Measurements from ENCODE around the gene C2CD5.

Gene C2CD5

DNA sequence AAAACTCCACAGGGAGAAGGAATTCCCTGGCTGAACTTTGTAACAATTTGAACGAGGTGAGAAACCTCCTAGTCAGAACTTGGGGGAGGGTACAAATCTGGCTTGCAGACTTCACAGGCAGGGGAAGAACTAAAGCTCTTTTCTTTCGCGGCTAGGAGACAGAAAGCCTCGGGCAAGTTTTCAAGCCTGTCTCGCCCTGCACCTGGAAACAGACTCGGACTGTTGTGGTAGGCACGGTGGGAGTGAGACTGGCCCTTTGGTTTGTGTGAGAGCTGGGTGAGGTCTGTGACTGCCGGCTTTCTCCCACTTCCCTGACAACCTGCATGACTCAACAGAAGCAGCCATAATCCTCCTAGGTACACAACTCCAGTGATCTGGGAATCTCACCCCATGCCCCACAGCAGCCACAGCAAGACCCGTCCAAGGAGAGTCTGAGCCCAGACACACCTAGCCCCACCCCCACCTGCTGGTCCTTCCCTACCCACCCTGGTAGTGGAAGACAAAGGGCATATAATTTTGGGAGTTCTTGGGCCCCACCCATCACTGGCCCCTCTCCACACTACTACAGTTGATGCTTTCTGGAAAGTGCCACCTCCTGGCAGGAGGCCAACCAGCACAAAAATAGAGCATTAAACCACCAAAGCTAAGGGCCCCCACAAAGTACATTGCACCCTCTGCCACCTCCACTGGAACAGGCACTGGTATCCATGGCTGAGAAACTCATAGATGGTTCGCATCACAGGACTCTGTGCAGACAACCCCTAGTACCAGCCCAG lies 107.1 kb downstream of the C2CD5 start:
- DNase-seq (ENCODE audit: extremely low spot score, insufficient read length, low read depth): no peak
- FAIRE-seq: no peak

DNA sequence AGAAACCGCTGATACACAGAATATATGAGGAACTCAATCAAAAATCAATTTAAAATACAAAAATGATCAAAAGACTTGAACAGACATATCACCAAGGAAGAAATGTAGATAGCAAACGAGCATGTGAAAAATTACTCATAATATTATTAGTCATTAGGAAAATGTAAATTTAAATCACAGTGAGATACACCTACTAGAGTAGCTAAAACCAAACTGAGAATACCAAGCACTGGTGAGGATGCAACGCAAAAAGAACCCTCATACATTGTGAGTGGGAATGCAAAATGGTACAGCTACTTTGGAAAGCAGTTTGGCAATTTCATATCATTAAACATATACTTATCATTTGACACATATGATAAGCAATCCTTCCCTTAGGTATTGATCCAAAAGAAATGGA lies 108.8 kb downstream of the C2CD5 start:
- DNase-seq (ENCODE audit: extremely low spot score, insufficient read length, low read depth) (no peak), FAIRE-seq (no peak)

DNA sequence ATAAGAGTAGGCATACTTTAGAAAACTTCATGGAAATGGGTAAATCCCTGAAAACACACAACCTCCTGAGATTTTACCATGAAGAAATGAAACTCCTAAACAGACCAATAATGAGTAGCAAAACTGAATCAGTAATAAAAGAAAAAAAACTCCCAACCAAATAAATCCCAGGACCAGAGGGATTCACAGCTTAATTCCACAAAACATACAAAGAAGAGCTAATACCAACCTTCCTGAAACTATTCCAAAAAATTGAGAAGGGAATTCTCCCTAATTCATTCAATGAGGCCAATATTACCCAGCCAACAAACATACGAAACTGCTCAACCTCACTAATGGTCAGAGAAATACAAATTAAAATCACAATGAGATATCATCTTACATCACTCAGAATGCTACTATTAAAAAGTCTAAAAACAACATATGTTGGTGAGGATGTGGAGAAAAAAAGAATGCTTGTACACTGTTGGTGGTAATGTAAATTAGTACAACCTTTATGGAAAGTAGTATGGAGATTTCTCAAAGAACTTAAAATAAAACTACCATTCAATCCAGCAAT lies 112.6 kb downstream of the C2CD5 start:
- FAIRE-seq: no peak
- DNase-seq (ENCODE audit: extremely low spot score, insufficient read length, low read depth): no peak

DNA sequence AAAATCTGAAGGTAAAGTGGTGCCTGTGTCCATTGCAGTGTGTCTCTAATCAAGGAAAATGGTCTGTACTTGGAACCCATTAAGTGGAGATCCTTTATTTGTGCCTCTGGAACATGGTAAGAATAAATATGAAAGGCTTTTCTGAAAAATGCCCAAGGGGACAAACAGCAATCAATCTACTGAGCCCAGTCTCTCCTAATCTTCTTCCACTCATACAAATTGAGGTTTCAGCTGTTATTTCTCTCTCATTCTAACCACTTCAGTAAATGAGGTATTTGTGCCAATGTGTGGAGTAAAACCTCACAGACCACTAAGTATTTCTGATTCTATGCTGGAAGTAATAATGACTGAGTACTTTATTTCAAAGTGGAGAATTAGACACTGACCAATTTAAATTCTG lies 127.5 kb downstream of the C2CD5 start:
- no peak for DNase-seq (ENCODE audit: extremely low spot score, insufficient read length, low read depth)
- FAIRE-seq: no peak

DNA sequence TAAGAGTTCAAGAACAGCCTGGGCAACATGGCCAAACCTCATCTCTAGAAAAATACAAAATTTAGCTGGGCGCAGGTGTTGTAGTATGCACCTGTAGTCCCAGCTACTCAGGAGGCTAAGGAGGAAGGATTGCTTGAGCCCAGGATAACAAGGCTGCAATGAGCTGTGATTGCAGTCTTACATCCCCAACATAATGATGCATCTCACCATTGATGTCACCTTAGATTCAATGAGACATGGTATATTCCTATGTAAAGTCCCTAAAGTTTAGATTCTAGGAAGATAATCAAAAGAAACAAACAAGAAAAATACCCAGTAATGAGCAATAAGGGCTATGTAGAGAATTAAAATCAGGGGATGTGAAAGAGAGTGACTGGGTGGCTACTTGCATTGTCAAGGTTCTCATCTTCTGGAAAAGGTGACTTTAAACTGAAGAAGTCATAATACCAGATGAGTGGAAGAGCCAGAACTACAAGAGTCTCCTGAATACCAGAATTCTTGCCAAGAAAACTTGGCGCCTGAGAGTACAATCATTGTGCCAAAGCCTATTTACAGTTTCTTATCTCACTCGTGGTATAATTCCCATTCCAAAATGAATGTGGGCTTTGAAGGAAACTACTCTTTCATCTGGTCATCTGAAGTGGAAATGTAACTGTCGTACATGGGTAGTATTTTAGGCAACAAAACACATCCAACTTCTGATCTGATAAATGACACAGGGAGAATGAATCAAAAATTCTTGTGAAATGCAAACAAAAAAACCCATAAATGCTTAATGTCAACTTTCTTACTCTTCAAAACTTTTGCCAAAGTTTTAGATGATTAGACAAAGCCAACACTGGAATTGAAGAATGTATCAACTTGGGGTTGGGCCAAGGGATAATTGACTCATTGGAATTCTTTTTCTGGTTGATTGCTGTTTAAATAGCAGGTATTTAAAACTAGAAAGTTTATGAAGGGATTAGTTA lies 128.7 kb downstream of the C2CD5 start:
- DNase-seq (ENCODE audit: extremely low spot score, insufficient read length, low read depth) (no peak), FAIRE-seq (peak; percentile 57)

DNA sequence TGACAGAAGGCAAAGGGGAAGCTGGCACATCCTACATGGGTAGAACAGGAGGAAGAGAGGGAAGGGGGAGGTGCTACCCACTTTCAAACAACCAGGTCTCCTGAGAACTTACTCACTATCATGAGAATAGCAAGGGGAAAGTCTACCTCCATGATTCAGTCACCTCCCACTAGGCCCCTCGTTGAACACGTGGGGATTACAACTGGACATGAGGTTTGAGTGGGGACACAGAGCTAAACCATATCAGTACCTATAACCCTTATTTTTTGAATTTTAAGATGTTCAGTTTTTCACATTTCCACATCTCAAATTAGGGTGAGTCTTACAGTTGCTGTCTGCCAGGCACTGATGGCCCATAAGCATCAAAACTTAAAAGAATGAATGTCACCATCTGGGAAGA lies 129.6 kb downstream of the C2CD5 start:
- no peak for DNase-seq (ENCODE audit: extremely low spot score, insufficient read length, low read depth)
- no peak for FAIRE-seq

DNA sequence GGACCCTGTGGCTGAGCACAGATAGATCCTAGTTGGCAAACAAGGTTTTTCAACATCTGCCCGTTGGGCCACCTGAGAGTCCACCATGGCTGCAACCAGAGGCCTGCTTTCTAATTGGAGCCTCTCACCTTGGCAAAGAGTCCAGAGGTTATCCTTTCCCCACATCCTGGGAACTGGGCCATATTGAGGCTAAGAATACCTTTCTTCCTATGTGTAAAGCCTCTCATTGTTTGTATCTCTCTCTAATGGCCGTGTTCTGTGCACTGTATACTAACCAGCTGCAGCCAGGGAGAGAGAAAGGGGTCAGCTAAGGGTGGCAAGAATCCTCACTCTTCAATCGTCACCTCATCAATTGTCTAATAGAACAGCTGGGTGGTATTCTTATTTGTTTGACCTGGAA lies 130.8 kb downstream of the C2CD5 start:
- DNase-seq (ENCODE audit: extremely low spot score, insufficient read length, low read depth) (no peak), FAIRE-seq (no peak)

DNA sequence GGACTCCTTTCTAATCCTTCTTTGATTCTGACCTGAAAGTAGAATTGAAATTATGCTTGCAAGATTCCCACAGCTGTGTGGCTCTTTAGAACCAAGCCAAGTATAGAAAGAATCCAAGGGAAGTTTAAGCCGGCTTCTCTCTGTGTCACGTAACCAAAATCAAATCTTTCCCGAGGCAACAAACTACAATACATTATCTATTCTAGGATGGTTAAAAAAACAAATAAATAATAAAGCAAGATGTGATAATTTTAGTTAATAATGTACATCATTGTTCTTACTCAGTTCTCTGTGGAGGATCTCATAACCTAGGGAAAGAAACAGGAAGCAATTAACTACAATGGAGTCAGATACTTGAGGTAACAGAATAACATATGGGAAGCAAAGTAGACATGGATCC lies 131.8 kb downstream of the C2CD5 start:
- FAIRE-seq (no peak), DNase-seq (ENCODE audit: extremely low spot score, insufficient read length, low read depth) (no peak)

DNA sequence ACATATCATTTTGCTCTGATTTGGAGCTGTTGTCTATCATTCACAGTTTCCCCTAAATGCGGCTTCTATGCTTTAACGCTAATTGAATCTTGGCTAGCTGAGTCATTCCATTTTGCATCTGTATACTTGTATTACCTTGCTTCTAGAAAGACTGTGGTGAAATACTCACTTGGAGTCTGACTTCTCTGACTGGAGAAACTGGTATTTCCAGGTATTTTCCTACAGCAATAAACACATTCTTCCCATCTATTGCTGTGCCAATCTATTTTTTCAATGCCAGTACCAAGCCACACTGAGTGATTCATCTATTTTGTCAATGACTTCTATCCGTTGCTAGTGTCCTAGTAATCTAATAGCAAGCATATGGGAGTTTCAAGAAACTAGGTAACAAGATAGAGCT lies 133.9 kb downstream of the C2CD5 start:
- DNase-seq (ENCODE audit: extremely low spot score, insufficient read length, low read depth): no peak
- peak; percentile 5 for FAIRE-seq

DNA sequence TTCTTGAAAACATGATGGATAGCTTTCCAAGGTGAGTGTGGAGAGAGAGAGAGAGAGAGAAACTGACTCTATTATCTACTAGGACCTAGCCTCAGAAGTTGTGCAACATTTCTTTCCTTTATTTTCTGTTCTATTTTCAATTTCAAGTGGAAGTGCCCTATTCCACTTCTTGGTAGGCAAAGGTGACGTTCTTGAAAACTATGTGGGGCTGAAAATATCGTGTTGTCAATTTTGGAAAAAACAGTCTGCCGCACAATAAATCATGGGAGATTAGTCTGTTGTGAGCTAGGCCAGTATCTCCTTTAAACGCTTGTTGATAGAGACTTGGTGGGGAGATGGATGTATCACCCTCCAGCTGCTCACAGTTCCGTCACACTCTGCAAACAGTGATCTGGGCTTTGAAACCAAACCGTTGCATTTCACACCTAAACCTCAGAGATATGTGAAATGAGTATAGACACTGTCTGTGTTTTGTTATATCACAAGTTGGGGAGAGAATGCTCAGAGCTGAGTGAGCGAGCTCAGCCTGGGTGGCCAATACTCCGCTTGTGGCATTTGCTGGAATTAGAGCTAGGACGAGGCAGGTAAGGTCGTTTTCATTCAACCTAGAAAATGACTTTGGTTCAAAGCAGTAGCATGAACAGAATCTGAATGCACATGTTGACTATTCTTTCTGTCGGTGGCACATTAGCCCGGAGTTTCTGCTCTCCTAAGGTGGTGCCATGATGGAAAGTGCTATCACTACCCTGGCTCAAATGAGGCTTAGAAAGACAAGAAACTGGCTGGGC lies 134.8 kb downstream of the C2CD5 start:
- FAIRE-seq: peak; percentile 98
- DNase-seq (ENCODE audit: extremely low spot score, insufficient read length, low read depth): peak; percentile 50

DNA sequence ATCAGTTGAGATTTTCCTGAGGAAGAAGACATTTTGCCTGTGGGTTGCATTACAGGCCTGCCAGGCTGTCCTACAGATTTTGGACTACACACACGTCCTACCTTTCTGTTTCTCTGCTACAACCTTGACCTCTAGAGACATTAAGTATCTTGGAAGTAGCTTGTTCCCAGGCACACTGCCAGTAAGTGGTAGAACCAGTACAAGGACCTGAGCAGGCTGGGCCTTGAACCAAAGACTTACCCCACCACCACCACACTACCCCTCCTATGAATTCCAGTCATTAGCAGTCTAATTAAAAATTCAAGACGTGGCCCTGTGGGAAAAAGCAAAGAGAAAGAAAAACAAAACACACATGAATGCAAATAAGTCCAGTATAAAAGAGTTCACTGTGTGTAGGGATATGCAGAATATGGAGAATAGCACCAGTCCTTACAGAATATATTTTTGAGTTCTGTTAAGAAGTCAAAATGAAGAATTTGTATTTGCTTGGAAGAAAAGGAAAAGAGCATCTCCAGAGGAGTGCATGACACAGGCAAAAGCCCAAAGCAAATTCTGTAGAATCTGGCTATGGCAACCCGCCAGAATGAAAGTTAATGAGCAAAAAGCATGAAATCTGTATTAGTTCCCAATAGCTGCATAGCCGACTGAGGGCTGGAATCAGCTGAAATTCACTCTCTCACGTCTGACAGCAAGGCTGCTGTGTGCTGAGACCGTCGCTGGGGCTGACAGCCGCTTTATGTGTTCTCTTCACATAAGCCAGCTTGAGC lies 135.5 kb downstream of the C2CD5 start:
- peak; percentile 60 for FAIRE-seq
- no peak for DNase-seq (ENCODE audit: extremely low spot score, insufficient read length, low read depth)

DNA sequence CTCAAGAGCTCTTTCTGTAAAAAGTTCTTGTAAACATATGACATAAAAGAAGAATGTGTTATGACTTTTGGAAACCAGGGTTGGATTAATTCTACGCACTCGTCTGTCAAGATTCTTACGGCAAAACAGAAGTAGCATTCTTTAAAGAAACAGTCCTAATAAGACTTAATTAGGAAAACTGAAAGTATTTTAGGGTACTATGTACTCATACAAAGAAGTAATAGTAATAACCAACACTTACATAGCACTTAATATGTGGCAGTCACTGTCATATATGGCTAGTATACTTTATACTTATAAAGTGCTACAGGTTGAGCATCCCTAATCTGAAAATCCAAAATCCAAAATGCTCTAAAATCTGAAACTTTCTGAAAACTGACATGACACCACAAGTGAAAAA lies 136.9 kb downstream of the C2CD5 start:
- DNase-seq (ENCODE audit: extremely low spot score, insufficient read length, low read depth): no peak
- FAIRE-seq: no peak

DNA sequence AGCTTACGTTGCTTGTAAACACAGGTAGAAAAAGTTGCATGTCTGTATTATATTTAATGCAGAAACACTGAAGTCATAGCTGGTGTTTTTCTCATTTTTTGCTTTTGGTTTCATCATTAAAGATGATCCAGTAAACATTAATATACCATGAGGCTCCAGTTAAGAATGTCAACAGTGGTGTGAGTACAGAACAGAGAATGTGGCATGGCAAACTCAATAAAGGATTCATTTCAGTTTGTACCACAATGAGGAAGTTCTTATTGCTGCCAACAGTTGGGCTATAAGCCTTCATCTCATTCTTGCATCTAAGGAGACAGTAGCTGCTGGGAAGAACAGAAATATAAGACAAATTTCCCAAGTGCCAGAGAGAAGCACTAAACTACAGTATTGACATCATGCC lies 137.7 kb downstream of the C2CD5 start:
- DNase-seq (ENCODE audit: extremely low spot score, insufficient read length, low read depth) (no peak), FAIRE-seq (peak; percentile 76)

DNA sequence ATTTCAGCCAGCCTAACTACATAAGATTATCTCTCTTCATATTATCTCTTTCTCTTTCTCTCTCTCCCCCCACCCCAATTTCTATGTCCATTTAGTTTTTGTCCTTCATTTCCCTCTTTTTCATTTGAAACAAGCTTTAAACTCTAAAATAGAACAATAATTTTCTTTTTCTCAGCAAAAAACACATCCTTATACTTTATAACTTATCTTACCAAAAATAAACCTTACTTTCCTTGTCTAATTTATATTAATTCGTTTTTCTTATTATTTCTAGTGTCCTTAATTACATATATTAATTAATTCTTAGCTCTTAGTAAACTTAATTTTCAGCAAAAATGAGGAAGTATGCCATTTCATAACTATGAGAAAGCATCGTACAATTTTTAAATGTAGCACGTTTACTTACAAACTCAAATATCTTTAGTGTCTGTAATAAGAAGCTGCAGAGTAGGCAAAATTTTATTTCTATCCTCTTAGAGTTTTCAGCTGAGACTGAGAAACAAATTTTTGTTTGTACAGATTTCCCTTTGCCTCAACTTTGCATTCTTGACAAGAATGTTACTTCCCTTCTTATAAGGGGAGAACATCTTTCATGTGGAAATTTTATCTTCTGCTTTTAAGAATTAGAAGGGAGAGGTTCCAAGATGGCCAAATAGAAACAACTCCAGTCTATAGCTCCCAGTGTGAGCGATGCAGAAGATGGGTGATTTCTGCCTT lies 144.7 kb downstream of the C2CD5 start:
- FAIRE-seq: no peak

More for the DNA sequence above, 144.7 kb downstream of the C2CD5 start:
- DNase-seq (ENCODE audit: extremely low spot score, insufficient read length, low read depth): no peak

Measured in GM18507 (cell line).